Activated naive CD4-positive, alpha-beta T cell treated with anti-CD3 and anti-CD28 coated beads for 36 hours (primary cell): ENCODE results near the gene ATG9A. TPM values are rescaled to one million over a fixed set of nuclear protein-coding genes. Genes with fewer than 3 reads are reported as not detected.

Experiments
- CTCF ChIA-PET: fragments of 350-600 bp; sonication (Branson Sonifier 250); formaldehyde crosslinking; loops from one replicate; lab custom pipeline; 2021; ENCODE audit warnings: antibody characterized with exemption; lab: Charles Lee
- DNase-seq: peaks from one replicate; pipeline ENCODE4 v3.0.0-alpha.2; 2020
- H3K27ac Mint-ChIP-seq: one replicate; pipeline ENCODE4 v1.8.0; 2021; ENCODE audit warnings: mild to moderate bottlenecking, mixed read lengths
- H3K27me3 Mint-ChIP-seq: one replicate; pipeline ENCODE4 v1.8.0; 2021; ENCODE audit warnings: low read depth, mixed read lengths
- H3K36me3 Mint-ChIP-seq: one replicate; pipeline ENCODE4 v1.8.0; 2021; ENCODE audit warnings: low read depth, mixed read lengths
- H3K4me1 Mint-ChIP-seq: one replicate; pipeline ENCODE4 v1.8.0; 2021; ENCODE audit warnings: low read depth, mixed read lengths
- H3K4me3 Mint-ChIP-seq: one replicate; pipeline ENCODE4 v1.8.0; 2021; ENCODE audit warnings: mild to moderate bottlenecking, moderate library complexity, mixed read lengths
- H3K9me3 Mint-ChIP-seq: one replicate; pipeline ENCODE4 v1.8.0; 2021; ENCODE audit warnings: mixed read lengths
- intact Hi-C: fragments of 100-400 bp; cut with micrococcal nuclease; formaldehyde crosslinking; loops from one replicate; pipeline ENCODE4 v1.15.1; 2023
- total RNA-seq, 2 experiments: library from RNA; stranded (reverse); gene quantifications; one replicate each; pipeline ENCODE4 v1.2.3, GENCODE V29; 2021

Gene ATG9A
- 10 to 100 TPM; 26.0 to 27.7 TPM for total RNA-seq

GRCh38 chr2:219229305-219230058, at the start of gene ATG9A, which contains the start of gene ANKZF1:
Gene ATG9A (minus strand): TSS chr2:219229636. CDS start chr2:219228024, 1,612 bp downstream.
Gene ANKZF1 (plus strand): TSS chr2:219229806. CDS start chr2:219230258, 452 bp downstream.
- Mint-ChIP-seq H3K9me3 (no peaks in the 10 kb centered on the region), H3K27me3 (no peaks in the 10 kb centered on the region), H3K4me3 (peak within 1 kb of the TSS; percentile 96), H3K36me3 (peaks cover 44% of the 10 kb centered on the region), H3K4me1 (peaks cover 48% of the 10 kb centered on the region), H3K27ac (peak within 1 kb of the TSS; percentile 97)
- DNase-seq, result peak; percentile 99
- intact Hi-C loops, result loop anchor here (1.0 to 10.0 kb wide), 12 partner anchors 11 to 661 kb away; partner anchors contain the start of genes ABCB6, CNOT9, DNAJB2 and GLB1L
- CTCF ChIA-PET, result interaction anchor here (0.8 to 2.2 kb wide), 12 partner anchors 10 to 70 kb away, joined by 3 to 8 read pairs (median 4); partner anchors contain the start of genes ABCB6, GLB1L and STK16

- H3K27ac Mint-ChIP-seq, result peak overlapping the region; percentile 95
- DNase-seq, result no peak
- peaks cover 5% of the 10 kb centered on the region for H3K36me3 Mint-ChIP-seq
- CTCF ChIA-PET, result interaction anchor here (0.7 to 10.6 kb wide), 17 partner anchors 12 to 611 kb away, joined by 3 to 196 read pairs (median 8); partner anchors contain the start of genes ANKZF1, ATG9A, GLB1L and STK16
- H3K9me3 Mint-ChIP-seq, result no peaks in the 10 kb centered on the region
- intact Hi-C loops, result loop anchor here (1.0 to 10.0 kb wide), 17 partner anchors 17 to 1054 kb away; partner anchors contain the start of genes ANKZF1, ATG9A, CHPF and CNOT9
- peaks cover 37% of the 10 kb centered on the region for H3K4me1 Mint-ChIP-seq
- peak overlapping the region; percentile 92 for H3K4me3 Mint-ChIP-seq
- no peaks in the 10 kb centered on the region for H3K27me3 Mint-ChIP-seq
Measured at GRCh38 chr2:219278655-219279150, 49.3 kb upstream of the ATG9A start.

- peaks cover 2% of the 10 kb centered on the region for H3K36me3 Mint-ChIP-seq
- CTCF ChIA-PET, result interaction anchor here (0.6 to 10.6 kb wide), 31 partner anchors 7 to 610 kb away, joined by 3 to 196 read pairs (median 5); partner anchors contain the start of genes ANKZF1, ATG9A, GLB1L and STK16
- H3K9me3 Mint-ChIP-seq, result no peaks in the 10 kb centered on the region
Measured at GRCh38 chr2:219277703-219278654, 48.5 kb upstream of the ATG9A start.

GRCh38 chr2:219274361-219274921, 45.0 kb upstream of the ATG9A start:
- Mint-ChIP-seq H3K4me3 (no peak overlapping the region), H3K9me3 (no peaks in the 10 kb centered on the region), H3K27me3 (no peaks in the 10 kb centered on the region), H3K27ac (no peak overlapping the region), H3K36me3 (no peaks in the 10 kb centered on the region), H3K4me1 (peaks cover 17% of the 10 kb centered on the region)
- intact Hi-C loops, result loop anchor here (10.0 kb wide), 1 partner anchor 1050 kb away; no protein-coding TSS in a partner anchor
- CTCF ChIA-PET, result interaction anchor here (0.9 to 2.1 kb wide), 4 partner anchors 16 to 24 kb away, joined by 4 to 14 read pairs (median 4); no protein-coding TSS in a partner anchor
- DNase-seq, result no peak

More at GRCh38 chr2:219277703-219278654, 48.5 kb upstream of the ATG9A start:
- Mint-ChIP-seq H3K27me3 (no peaks in the 10 kb centered on the region), H3K4me3 (peak overlapping the region; percentile 92), H3K4me1 (peaks cover 37% of the 10 kb centered on the region), H3K27ac (peak overlapping the region; percentile 95)
- peak; percentile 85 for DNase-seq
- intact Hi-C loops, result loop anchor here (1.0 to 10.0 kb wide), 3 partner anchors 74 to 1053 kb away; no protein-coding TSS in a partner anchor

- Mint-ChIP-seq H3K27ac (no peak overlapping the region), H3K36me3 (no peaks in the 10 kb centered on the region), H3K9me3 (no peaks in the 10 kb centered on the region), H3K27me3 (no peaks in the 10 kb centered on the region), H3K4me1 (peaks cover 17% of the 10 kb centered on the region), H3K4me3 (no peak overlapping the region)
- CTCF ChIA-PET, result interaction anchor here (0.9 to 2.1 kb wide), 3 partner anchors 16 to 24 kb away, joined by 4 to 14 read pairs (median 5); no protein-coding TSS in a partner anchor
- intact Hi-C loops, result loop anchor here (10.0 kb wide), 1 partner anchor 1049 kb away; no protein-coding TSS in a partner anchor
- no peak for DNase-seq
Measured at GRCh38 chr2:219273937-219274336, 44.5 kb upstream of the ATG9A start.

- intact Hi-C loops, result loop anchor here (10.0 kb wide), 1 partner anchor 1048 kb away; no protein-coding TSS in a partner anchor
- no peaks in the 10 kb centered on the region for H3K9me3 Mint-ChIP-seq
- no peak overlapping the region for H3K4me3 Mint-ChIP-seq
- H3K27ac Mint-ChIP-seq, result no peak overlapping the region
- peaks cover 7% of the 10 kb centered on the region for H3K4me1 Mint-ChIP-seq
- no peaks in the 10 kb centered on the region for H3K27me3 Mint-ChIP-seq
- CTCF ChIA-PET, result interaction anchor here (0.6 to 2.1 kb wide), 2 partner anchors 22 to 78 kb away, joined by 3 to 14 read pairs; no protein-coding TSS in a partner anchor
- DNase-seq, result no peak
- no peaks in the 10 kb centered on the region for H3K36me3 Mint-ChIP-seq
Measured at GRCh38 chr2:219272995-219273394, 43.6 kb upstream of the ATG9A start.

GRCh38 chr2:219272356-219272755, 42.9 kb upstream of the ATG9A start:
- intact Hi-C loops, result loop anchor here (10.0 kb wide), 1 partner anchor 1048 kb away; no protein-coding TSS in a partner anchor
- H3K4me3 Mint-ChIP-seq, result no peak overlapping the region
- H3K9me3 Mint-ChIP-seq, result no peaks in the 10 kb centered on the region
- H3K27me3 Mint-ChIP-seq, result no peaks in the 10 kb centered on the region
- H3K36me3 Mint-ChIP-seq, result no peaks in the 10 kb centered on the region
- no peak for DNase-seq
- CTCF ChIA-PET, result no interaction called here
- H3K27ac Mint-ChIP-seq, result no peak overlapping the region
- peaks cover 1% of the 10 kb centered on the region for H3K4me1 Mint-ChIP-seq

GRCh38 chr2:219271021-219271420, 41.6 kb upstream of the ATG9A start:
- CTCF ChIA-PET, result interaction anchor here (1.0 to 1.9 kb wide), 2 partner anchors 10 to 28 kb away, joined by 6 read pairs; no protein-coding TSS in a partner anchor
- intact Hi-C loops, result loop anchor here (10.0 kb wide), 1 partner anchor 1046 kb away; no protein-coding TSS in a partner anchor
- Mint-ChIP-seq H3K4me1 (no peaks in the 10 kb centered on the region), H3K36me3 (no peaks in the 10 kb centered on the region), H3K27ac (no peak overlapping the region), H3K4me3 (no peak overlapping the region), H3K27me3 (no peaks in the 10 kb centered on the region), H3K9me3 (no peaks in the 10 kb centered on the region)
- no peak for DNase-seq

GRCh38 chr2:219270055-219270372, 40.6 kb upstream of the ATG9A start:
- Mint-ChIP-seq H3K4me1 (no peaks in the 10 kb centered on the region), H3K9me3 (no peaks in the 10 kb centered on the region), H3K27me3 (no peaks in the 10 kb centered on the region), H3K36me3 (no peaks in the 10 kb centered on the region), H3K4me3 (no peak overlapping the region), H3K27ac (no peak overlapping the region)
- intact Hi-C loops, result loop anchor here (10.0 kb wide), 1 partner anchor 1045 kb away; no protein-coding TSS in a partner anchor
- CTCF ChIA-PET, result interaction anchor here (1.4 to 1.9 kb wide), 3 partner anchors 9 to 25 kb away, joined by 3 to 6 read pairs (median 6); no protein-coding TSS in a partner anchor
- no peak for DNase-seq

GRCh38 chr2:219269362-219270054, 40.1 kb upstream of the ATG9A start:
- intact Hi-C loops, result loop anchor here (10.0 kb wide), 1 partner anchor 1045 kb away; no protein-coding TSS in a partner anchor
- CTCF ChIA-PET, result interaction anchor here (1.4 to 1.9 kb wide), 3 partner anchors 8 to 26 kb away, joined by 3 to 6 read pairs (median 6); no protein-coding TSS in a partner anchor
- Mint-ChIP-seq H3K36me3 (no peaks in the 10 kb centered on the region), H3K4me1 (no peaks in the 10 kb centered on the region), H3K9me3 (no peaks in the 10 kb centered on the region), H3K27ac (no peak overlapping the region), H3K4me3 (no peak overlapping the region), H3K27me3 (no peaks in the 10 kb centered on the region)
- DNase-seq, result no peak
